Mesenchymal stem cell (in vitro differentiated cells and primary cell): Measurements from ENCODE around the gene MTCL3.

ENCODE experiments used
- DNase-seq: peaks from one replicate; pipeline ENCODE4 v3.0.0-alpha.2; 2013
- H2AFZ ChIP-seq: one replicate; pipeline ENCODE4 v1.6.1; 2013; ENCODE audit warnings: low read depth, mild to moderate bottlenecking, control low read depth, inconsistent platforms, low read length, moderate library complexity
- H2AK5ac ChIP-seq: 2 replicates; pipeline ENCODE4 v1.6.1; 2013; ENCODE audit warnings: low read length, moderate library complexity, mild to moderate bottlenecking, inconsistent platforms; ENCODE audit not compliant: severe bottlenecking
- H2BK120ac ChIP-seq: one replicate; pipeline ENCODE4 v1.6.1; 2013; ENCODE audit warnings: low read depth, mild to moderate bottlenecking, inconsistent platforms, low read length, moderate library complexity
- H2BK12ac ChIP-seq, 2 experiments: one replicate each; pipeline ENCODE4 v1.6.1; 2013; ENCODE audit warnings: inconsistent platforms in 2 of 2, low read length in 2 of 2, mild to moderate bottlenecking in 2 of 2, moderate library complexity in 2 of 2, control low read depth in 1 of 2
- H2BK15ac ChIP-seq: one replicate; pipeline ENCODE4 v1.6.1; 2013; ENCODE audit warnings: mild to moderate bottlenecking, low read depth, inconsistent platforms; ENCODE audit not compliant: poor library complexity, severe bottlenecking
- H2BK5ac ChIP-seq: 2 replicates; pipeline ENCODE4 v1.6.1; 2013; ENCODE audit warnings: low read depth, mild to moderate bottlenecking, low read length, control low read depth, inconsistent platforms; ENCODE audit not compliant: poor library complexity, severe bottlenecking
- H3K14ac ChIP-seq, 2 experiments: one replicate each; pipeline ENCODE4 v1.6.1; 2013; ENCODE audit warnings: inconsistent platforms in 2 of 2, low read length in 2 of 2, control low read depth in 1 of 2, mild to moderate bottlenecking in 1 of 2, moderate library complexity in 1 of 2
- H3K18ac ChIP-seq, 2 experiments: one replicate each; pipeline ENCODE4 v1.6.1; 2013; ENCODE audit warnings: inconsistent platforms in 2 of 2, low read length in 2 of 2, control low read depth in 1 of 2, low read depth in 1 of 2, mild to moderate bottlenecking in 1 of 2
- H3K23ac ChIP-seq, 2 experiments: one replicate each; pipeline ENCODE4 v1.6.1; 2013; ENCODE audit warnings: inconsistent platforms in 2 of 2, low read length in 2 of 2, mild to moderate bottlenecking in 2 of 2, moderate library complexity in 2 of 2, control low read depth in 1 of 2
- H3K27ac ChIP-seq: 2 replicates; pipeline ENCODE4 v1.5.1; 2013; ENCODE audit warnings: mild to moderate bottlenecking, moderate library complexity, low read length, control low read depth, inconsistent platforms; ENCODE audit not compliant: poor library complexity, severe bottlenecking
- H3K27me3 ChIP-seq, 2 experiments: 2 replicates each; pipeline versions ENCODE4 v1.6.1 to v1.7.0; 2013; ENCODE audit warnings: low read length in 2 of 2, mild to moderate bottlenecking in 2 of 2, moderate library complexity in 2 of 2, control low read depth in 1 of 2, inconsistent platforms in 1 of 2; ENCODE audit not compliant: control insufficient read depth in 1 of 2, insufficient read depth in 1 of 2
- H3K36me3 ChIP-seq, 2 experiments: 2 replicates each; pipeline versions ENCODE4 v1.6.1 to v1.7.0; 2013; ENCODE audit warnings: low read length in 2 of 2, control low read depth in 1 of 2, inconsistent platforms in 1 of 2, low read depth in 1 of 2, mild to moderate bottlenecking in 1 of 2; ENCODE audit not compliant: insufficient read depth in 2 of 2, control insufficient read depth in 1 of 2
- H3K4ac ChIP-seq, 2 experiments: one replicate each; pipeline ENCODE4 v1.6.1; 2013; ENCODE audit warnings: inconsistent platforms in 2 of 2, low read length in 2 of 2, mild to moderate bottlenecking in 2 of 2, moderate library complexity in 2 of 2, control low read depth in 1 of 2, low read depth in 1 of 2
- H3K4me1 ChIP-seq: 2 replicates; pipeline ENCODE4 v1.6.1; 2013; ENCODE audit warnings: low read depth, low read length, control low read depth; ENCODE audit not compliant: control insufficient read depth, insufficient read depth
- H3K4me2 ChIP-seq: 2 replicates; pipeline ENCODE4 v1.6.1; 2013; ENCODE audit warnings: low read length, mild to moderate bottlenecking, inconsistent platforms; ENCODE audit not compliant: poor library complexity, severe bottlenecking
- H3K4me3 ChIP-seq, 2 experiments: 2 replicates each; pipeline versions ENCODE4 v1.5.1 to v1.7.0; 2013; ENCODE audit warnings: low read length in 2 of 2, mild to moderate bottlenecking in 2 of 2, control low read depth in 1 of 2, low read depth in 1 of 2; ENCODE audit not compliant: insufficient read depth in 1 of 2
- H3K79me1 ChIP-seq: replicated peaks from 2 replicates; pipeline ENCODE4 v1.6.1; 2013; ENCODE audit warnings: mild to moderate bottlenecking, control low read depth, low read length, inconsistent platforms; ENCODE audit not compliant: poor library complexity, severe bottlenecking
- H3K9ac ChIP-seq: 2 replicates; pipeline ENCODE4 v1.7.0; 2013; ENCODE audit warnings: mild to moderate bottlenecking, low read length, moderate library complexity
- H3K9me3 ChIP-seq: 2 replicates; pipeline ENCODE4 v1.7.0; 2013; ENCODE audit warnings: mild to moderate bottlenecking, low read length; ENCODE audit not compliant: control insufficient read depth
- H4K8ac ChIP-seq: one replicate; pipeline ENCODE4 v1.6.1; 2013; ENCODE audit warnings: inconsistent platforms, mild to moderate bottlenecking, low read length, moderate library complexity
- H4K91ac ChIP-seq: one replicate; pipeline ENCODE4 v1.6.1; 2013; ENCODE audit warnings: mild to moderate bottlenecking, low read length, inconsistent platforms
- WGBS: methylation state at CpG from one replicate; pipeline ENCODE4 v1.1.7; 2013; ENCODE audit warnings: mixed read lengths; 5-methylcytosine and 5-hydroxymethylcytosine counted together

Gene MTCL3

GRCh38 chr6:127519469-127519785, 292 bp upstream of the MTCL3 start:
- 8% methylated on average over 8 of the region's 10 CpGs for WGBS
- H3K79me1 ChIP-seq, result peaks cover 4% of the 10 kb centered on the region
- H3K9ac ChIP-seq, result peak overlapping the region; percentile 73
- H4K91ac ChIP-seq, result no peak overlapping the region
- no peak overlapping the region for H2AFZ ChIP-seq
- H3K4ac ChIP-seq, result no peak overlapping the region
- no peak overlapping the region for H4K8ac ChIP-seq
- no peak for DNase-seq
- H3K18ac ChIP-seq, result no peak overlapping the region
- no peak overlapping the region for H2BK12ac ChIP-seq
- no peak overlapping the region for H2AK5ac ChIP-seq
- H3K36me3 ChIP-seq, result peaks cover 0 to 8% of the 10 kb centered on the region in 2 experiments
- H3K4me2 ChIP-seq, result peak overlapping the region; percentile 92
- H3K4me1 ChIP-seq, result peaks cover 10% of the 10 kb centered on the region
- peak overlapping the region; percentile 51 to 78 for H3K4me3 ChIP-seq
- H3K9me3 ChIP-seq, result no peaks in the 10 kb centered on the region
- no peaks in the 10 kb centered on the region for H3K27me3 ChIP-seq
- no peak overlapping the region for H3K14ac ChIP-seq
- H2BK120ac ChIP-seq, result no peak overlapping the region
- H3K27ac ChIP-seq, result peak overlapping the region; percentile 94
- no peak overlapping the region for H3K23ac ChIP-seq
- H2BK5ac ChIP-seq, result peak overlapping the region; percentile 76
- H2BK15ac ChIP-seq, result no peak overlapping the region

- Histone ChIP-seq H3K27me3 (no peaks in the 10 kb centered on the region), H2BK15ac (no peak overlapping the region), H3K9me3 (no peaks in the 10 kb centered on the region), H3K9ac (peak overlapping the region; percentile 69), H3K4me2 (peak overlapping the region; percentile 71), H4K8ac (no peak overlapping the region), H2AK5ac (peak overlapping the region; percentile 17), H2BK12ac (no peak overlapping the region), H2BK120ac (no peak overlapping the region), H3K4me3 (peak overlapping the region; percentile 60 to 78), H3K4me1 (peaks cover 13% of the 10 kb centered on the region), H2BK5ac (no peak overlapping the region), H2AFZ (peak overlapping the region; percentile 6), H3K14ac (no peak overlapping the region), H4K91ac (no peak overlapping the region), H3K79me1 (peaks cover 6% of the 10 kb centered on the region), H3K36me3 (peaks cover 0 to 8% of the 10 kb centered on the region in 2 experiments), H3K4ac (no peak overlapping the region), H3K23ac (no peak overlapping the region), H3K27ac (peak overlapping the region; percentile 94), H3K18ac (no peak overlapping the region)
- WGBS, result 8% methylated on average over 10 of the region's 10 CpGs
- DNase-seq, result no peak
Observed at GRCh38 chr6:127518191-127518709, 885 bp downstream of the MTCL3 start.

GRCh38 chr6:127517693-127518092, 1.4 kb downstream of the MTCL3 start:
- no peak overlapping the region for H2BK120ac ChIP-seq
- H3K4ac ChIP-seq, result no peak overlapping the region

GRCh38 chr6:127516662-127517273, 2.4 kb downstream of the MTCL3 start:
- H2BK120ac ChIP-seq, result no peak overlapping the region
- no peaks in the 10 kb centered on the region for H3K27me3 ChIP-seq
- H3K4me3 ChIP-seq, result peak overlapping the region; percentile 81 to 90
- peak; percentile 73 for DNase-seq
- peak overlapping the region; percentile 81 for H3K4me2 ChIP-seq
- H2AK5ac ChIP-seq, result no peak overlapping the region
- H4K8ac ChIP-seq, result no peak overlapping the region
- no peak overlapping the region for H3K14ac ChIP-seq
- 0% methylated on average over 1 of the region's 6 CpGs for WGBS
- no peak overlapping the region for H2BK15ac ChIP-seq
- H3K4ac ChIP-seq, result no peak overlapping the region
- H3K36me3 ChIP-seq, result peaks cover 7 to 8% of the 10 kb centered on the region in 2 experiments
- H2BK5ac ChIP-seq, result no peak overlapping the region
- peaks cover 6% of the 10 kb centered on the region for H3K79me1 ChIP-seq
- no peak overlapping the region for H3K23ac ChIP-seq
- H3K27ac ChIP-seq, result peak overlapping the region; percentile 29
- H3K9me3 ChIP-seq, result no peaks in the 10 kb centered on the region
- no peak overlapping the region for H2AFZ ChIP-seq
- peak overlapping the region; percentile 83 for H3K9ac ChIP-seq
- no peak overlapping the region for H3K18ac ChIP-seq
- no peak overlapping the region for H2BK12ac ChIP-seq
- H4K91ac ChIP-seq, result no peak overlapping the region
- H3K4me1 ChIP-seq, result peaks cover 13% of the 10 kb centered on the region

More at GRCh38 chr6:127517693-127518092, 1.4 kb downstream of the MTCL3 start:
- DNase-seq, result no peak
- Histone ChIP-seq H2AK5ac (no peak overlapping the region), H3K36me3 (peaks cover 0 to 8% of the 10 kb centered on the region in 2 experiments), H2AFZ (no peak overlapping the region), H3K14ac (no peak overlapping the region), H3K23ac (no peak overlapping the region), H2BK15ac (no peak overlapping the region), H3K4me3 (no peak overlapping the region), H4K8ac (no peak overlapping the region), H2BK5ac (no peak overlapping the region), H3K9me3 (no peaks in the 10 kb centered on the region), H2BK12ac (no peak overlapping the region), H3K4me1 (peaks cover 13% of the 10 kb centered on the region), H3K79me1 (peaks cover 6% of the 10 kb centered on the region), H3K9ac (no peak overlapping the region), H3K27ac (peak overlapping the region; percentile 94), H3K4me2 (peak overlapping the region; percentile 71), H3K27me3 (no peaks in the 10 kb centered on the region), H4K91ac (no peak overlapping the region), H3K18ac (no peak overlapping the region)
- 77% methylated on average over 2 of the region's 2 CpGs for WGBS
